SU-DHL-6 (cell line): ENCODE data around the gene CAB39.

ENCODE experiments used
- CTCF ChIP-seq: fragments of 200-600 bp; sonication (generic); IDR thresholded peaks from one replicate; pipeline ENCODE4 v1.5.1; 2017; ENCODE audit warnings: antibody characterized with exemption, mild to moderate bottlenecking, low read length, moderate library complexity; ENCODE audit not compliant: insufficient read depth, poor library complexity, severe bottlenecking
- EZH2phosphoT487 ChIP-seq: fragments of 200-600 bp; sonication (generic), shearing (Covaris generic); conservative IDR thresholded peaks from 2 replicates; pipeline ENCODE4 v1.6.1; 2018; ENCODE audit warnings: mild to moderate bottlenecking, antibody characterized with exemption, low read length, moderate library complexity, mixed read lengths

- TF ChIP-seq EZH2phosphoT487 = no peak
- TF ChIP-seq CTCF = no peak
Observed at GRCh38 chr2:230737791-230738226, 25.2 kb downstream of the CAB39 start.
